ENCODE results near the gene WAS. TPM values are rescaled to one million over a fixed set of nuclear protein-coding genes. Genes with fewer than 3 reads are reported as not detected.

Gene WAS
- 0.24 and 0.61 TPM in 2 replicates for total RNA-seq (2021)
- long read RNA-seq = 0 reads

DNA sequence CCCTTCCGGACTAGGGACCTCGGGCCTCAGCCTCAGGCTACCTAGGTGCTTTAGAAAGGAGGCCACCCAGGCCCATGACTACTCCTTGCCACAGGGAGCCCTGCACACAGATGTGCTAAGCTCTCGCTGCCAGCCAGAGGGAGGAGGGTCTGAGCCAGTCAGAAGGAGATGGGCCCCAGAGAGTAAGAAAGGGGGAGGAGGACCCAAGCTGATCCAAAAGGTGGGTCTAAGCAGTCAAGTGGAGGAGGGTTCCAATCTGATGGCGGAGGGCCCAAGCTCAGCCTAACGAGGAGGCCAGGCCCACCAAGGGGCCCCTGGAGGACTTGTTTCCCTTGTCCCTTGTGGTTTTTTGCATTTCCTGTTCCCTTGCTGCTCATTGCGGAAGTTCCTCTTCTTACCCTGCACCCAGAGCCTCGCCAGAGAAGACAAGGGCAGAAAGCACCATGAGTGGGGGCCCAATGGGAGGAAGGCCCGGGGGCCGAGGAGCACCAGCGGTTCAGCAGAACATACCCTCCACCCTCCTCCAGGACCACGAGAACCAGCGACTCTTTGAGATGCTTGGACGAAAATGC lies at the start of gene WAS:
Gene WAS (plus strand): TSS at position 389 of the 572 bp plus-strand sequence. CDS start 55 bp downstream, at position 444.
- DNase-seq = no peak
- Histone ChIP-seq H3K23me2 (ENCODE audit: insufficient read length, low read depth, low read length, poor library complexity, severe bottlenecking) (no peaks in the 10 kb centered on the region), H4K91ac (ENCODE audit: insufficient read length, low read depth, low read length) (no peak within 1 kb of the TSS), H3K56ac (ENCODE audit: insufficient read length, low read depth, low read length) (no peak within 1 kb of the TSS), H3K4ac (ENCODE audit: low read depth, low read length) (no peak within 1 kb of the TSS), H3T11ph (ENCODE audit: low read length) (no peak within 1 kb of the TSS), H3K9ac (ENCODE audit: extremely low read depth, insufficient read length, low read length) (no peak within 1 kb of the TSS), H3K23ac (ENCODE audit: insufficient read length, low read depth, low read length) (no peak within 1 kb of the TSS), H3K9me3 (ENCODE audit: control insufficient read depth, low read depth, low read length) (peaks cover 48% of the 10 kb centered on the region), H3K4me1 (ENCODE audit: insufficient read depth, low read length) (no peaks in the 10 kb centered on the region), H3K79me2 (ENCODE audit: insufficient read depth, low read length) (no peaks in the 10 kb centered on the region), H3K27ac (ENCODE audit: insufficient read length, low read depth, low read length) (no peak within 1 kb of the TSS), H2AFZ (ENCODE audit: low read length) (no peak within 1 kb of the TSS), H3K79me1 (ENCODE audit: insufficient read depth, low read depth, low read length, poor library complexity, severe bottlenecking) (no peaks in the 10 kb centered on the region), H2BK5ac (ENCODE audit: insufficient read length, low read length) (no peak within 1 kb of the TSS), H4K5ac (ENCODE audit: insufficient read length, low read depth, low read length) (no peak within 1 kb of the TSS), H3K18ac (ENCODE audit: insufficient read length, low read depth, low read length) (no peak within 1 kb of the TSS), H3K4me2 (ENCODE audit: insufficient read depth, insufficient read length, low read length) (no peak within 1 kb of the TSS), H2BK20ac (ENCODE audit: low read depth, low read length, poor library complexity, severe bottlenecking) (no peak within 1 kb of the TSS), H3K14ac (ENCODE audit: insufficient read depth, low read length) (no peak within 1 kb of the TSS), H2BK12ac (ENCODE audit: insufficient read length, low read depth, low read length) (no peak within 1 kb of the TSS), H3K27me3 (ENCODE audit: insufficient read depth, low read length) (no peaks in the 10 kb centered on the region), H2BK120ac (ENCODE audit: low read depth, low read length, poor library complexity, severe bottlenecking) (no peak within 1 kb of the TSS), H4K20me1 (ENCODE audit: control insufficient read depth, insufficient read depth, insufficient read length) (no peaks in the 10 kb centered on the region), H2BK15ac (ENCODE audit: low read depth, low read length) (no peak within 1 kb of the TSS), H2AK5ac (ENCODE audit: insufficient read length, low read length) (no peak within 1 kb of the TSS), H4K8ac (replicated peaks; ENCODE audit: insufficient read length, low read depth, low read length) (no peak within 1 kb of the TSS)
- Mint-ChIP-seq H3K9me3 (peaks cover 70 to 82% of the 10 kb centered on the region in 2 experiments), H3K27ac (no peak within 1 kb of the TSS), H3K36me3 (ENCODE audit: insufficient read depth in 1 of 3, low read depth in 3 of 3) (peaks cover 3 to 8% (median 7%) of the 10 kb centered on the region in 3 experiments; a peak in 5 of 7 replicates), H3K4me1 (no peaks in the 10 kb centered on the region), H3K4me3 (no peak within 1 kb of the TSS), H3K27me3 (ENCODE audit: low read depth) (peaks cover 32% of the 10 kb centered on the region)
- WGBS (ENCODE audit: extremely low coverage, insufficient read length, low lambda C conversion rate) = no CpG with 5 or more reads among the region's 13 CpGs
- TF ChIP-seq, protein P1, sequence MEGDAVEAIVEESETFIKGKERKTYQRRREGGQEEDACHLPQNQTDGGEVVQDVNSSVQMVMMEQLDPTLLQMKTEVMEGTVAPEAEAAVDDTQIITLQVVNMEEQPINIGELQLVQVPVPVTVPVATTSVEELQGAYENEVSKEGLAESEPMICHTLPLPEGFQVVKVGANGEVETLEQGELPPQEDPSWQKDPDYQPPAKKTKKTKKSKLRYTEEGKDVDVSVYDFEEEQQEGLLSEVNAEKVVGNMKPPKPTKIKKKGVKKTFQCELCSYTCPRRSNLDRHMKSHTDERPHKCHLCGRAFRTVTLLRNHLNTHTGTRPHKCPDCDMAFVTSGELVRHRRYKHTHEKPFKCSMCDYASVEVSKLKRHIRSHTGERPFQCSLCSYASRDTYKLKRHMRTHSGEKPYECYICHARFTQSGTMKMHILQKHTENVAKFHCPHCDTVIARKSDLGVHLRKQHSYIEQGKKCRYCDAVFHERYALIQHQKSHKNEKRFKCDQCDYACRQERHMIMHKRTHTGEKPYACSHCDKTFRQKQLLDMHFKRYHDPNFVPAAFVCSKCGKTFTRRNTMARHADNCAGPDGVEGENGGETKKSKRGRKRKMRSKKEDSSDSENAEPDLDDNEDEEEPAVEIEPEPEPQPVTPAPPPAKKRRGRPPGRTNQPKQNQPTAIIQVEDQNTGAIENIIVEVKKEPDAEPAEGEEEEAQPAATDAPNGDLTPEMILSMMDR (conservative IDR thresholded peaks at IDR 0.05) = no peak
